DMS79 treated with DMSO at 0.1 percent for 48 hours (cell line): ENCODE data around the gene CDK5RAP3.
"Not testable (repeated sequence)": the region's sequence is repeated elsewhere in the genome, so short reads cannot be mapped to it uniquely, and the experiment has no call there.

Experiments used
- DNase-seq: peaks from one replicate; lab custom pipeline; 2025; lab: John Stamatoyannopoulos, UW

Gene CDK5RAP3

GRCh38 chr17:47998044-47998443 lies 27.1 kb downstream of the CDK5RAP3 start:
- DNase-seq, result no peak

- DNase-seq, result no peak
Observed at GRCh38 chr17:47999582-47999981, 28.7 kb downstream of the CDK5RAP3 start.

DNA sequence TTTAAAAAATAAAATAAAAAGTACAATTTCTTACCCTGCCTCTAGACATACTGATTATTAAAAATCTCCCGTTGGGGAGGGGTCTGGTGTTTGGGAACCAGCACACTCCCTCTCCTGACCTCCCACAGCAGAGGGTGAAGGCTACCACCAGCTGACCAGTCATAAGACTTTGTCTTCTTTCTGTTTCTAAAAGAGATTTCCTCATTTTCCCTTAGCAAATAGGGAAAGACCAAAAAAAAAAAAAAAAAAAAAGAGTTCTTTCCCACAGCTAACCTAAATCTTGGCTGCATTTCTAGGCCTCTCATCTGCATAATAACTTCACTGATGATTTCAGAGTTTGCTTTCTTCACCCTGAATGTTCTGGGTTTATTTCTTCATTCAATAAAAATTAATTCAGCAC lies 30.3 kb downstream of the CDK5RAP3 start:
- no peak for DNase-seq

DNA sequence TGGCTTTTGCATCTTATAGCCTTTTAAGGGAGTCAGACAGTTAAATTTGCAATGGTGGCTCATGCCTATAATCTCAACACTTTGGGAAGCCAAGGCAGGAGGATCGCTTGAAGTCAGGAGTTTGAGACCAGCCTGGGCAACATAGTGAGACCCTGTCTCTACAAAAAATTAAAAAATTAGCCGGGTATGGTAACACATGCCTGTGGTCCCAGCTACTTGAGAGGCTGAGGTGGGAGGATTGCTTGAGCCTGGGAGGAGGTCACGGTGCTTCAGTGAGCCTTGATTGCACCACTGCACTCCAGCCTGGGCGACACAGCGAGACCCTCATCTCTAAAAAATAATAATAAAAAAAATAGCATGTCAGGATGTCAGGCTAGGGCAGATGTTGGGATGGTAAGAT lies 30.7 kb downstream of the CDK5RAP3 start:
- not testable (repeated sequence) for DNase-seq

- DNase-seq, result peak; percentile 88
Observed at GRCh38 chr17:48002266-48002915, 31.5 kb downstream of the CDK5RAP3 start.

DNA sequence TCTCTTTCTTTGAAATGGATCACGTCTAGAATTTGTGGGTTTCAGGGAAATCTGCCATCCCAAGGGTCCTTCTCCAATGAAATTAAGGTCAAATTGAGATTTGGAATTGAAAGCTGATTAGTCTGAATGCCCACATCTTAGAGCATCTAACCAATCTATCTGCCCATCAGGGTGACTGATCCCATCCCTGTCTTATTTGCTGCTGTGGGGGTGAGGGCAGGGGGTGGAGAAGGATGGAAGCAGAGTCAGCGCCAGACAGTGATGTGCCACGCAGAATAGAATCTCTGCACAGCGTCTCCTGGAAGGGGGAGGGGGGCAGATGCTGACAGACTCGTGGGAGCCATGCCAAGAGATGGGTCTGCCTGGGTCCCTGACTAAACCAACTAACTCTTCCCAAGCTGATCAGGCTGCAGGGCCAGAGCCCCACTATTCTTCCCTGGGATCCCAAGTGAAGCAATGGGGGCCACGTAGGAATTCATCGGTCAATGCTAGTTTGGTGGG lies 32.1 kb downstream of the CDK5RAP3 start:
- DNase-seq, result no peak

- DNase-seq, result peak; percentile 80
Observed at GRCh38 chr17:48003417-48004151, 32.7 kb downstream of the CDK5RAP3 start.

DNA sequence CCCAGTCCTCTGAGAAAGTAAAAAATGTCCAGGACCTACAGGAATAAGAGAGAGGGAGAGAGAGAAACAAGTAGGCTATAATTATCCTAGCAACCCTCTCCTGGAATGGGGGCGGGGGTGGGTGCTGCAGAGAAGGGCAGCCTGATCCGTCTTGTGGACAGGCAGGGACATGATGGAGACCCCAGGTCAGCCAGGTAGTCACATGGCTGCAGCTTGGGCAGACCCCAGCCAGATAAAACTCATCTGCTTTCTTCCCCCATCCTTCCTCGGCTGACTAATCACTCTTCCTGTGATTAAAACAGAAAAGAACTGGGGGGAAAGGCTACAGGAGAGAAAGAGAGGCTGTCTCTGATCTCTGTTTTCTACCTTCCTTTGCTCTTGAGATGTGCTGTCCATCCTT lies 34.1 kb downstream of the CDK5RAP3 start:
- DNase-seq, result no peak

DNA sequence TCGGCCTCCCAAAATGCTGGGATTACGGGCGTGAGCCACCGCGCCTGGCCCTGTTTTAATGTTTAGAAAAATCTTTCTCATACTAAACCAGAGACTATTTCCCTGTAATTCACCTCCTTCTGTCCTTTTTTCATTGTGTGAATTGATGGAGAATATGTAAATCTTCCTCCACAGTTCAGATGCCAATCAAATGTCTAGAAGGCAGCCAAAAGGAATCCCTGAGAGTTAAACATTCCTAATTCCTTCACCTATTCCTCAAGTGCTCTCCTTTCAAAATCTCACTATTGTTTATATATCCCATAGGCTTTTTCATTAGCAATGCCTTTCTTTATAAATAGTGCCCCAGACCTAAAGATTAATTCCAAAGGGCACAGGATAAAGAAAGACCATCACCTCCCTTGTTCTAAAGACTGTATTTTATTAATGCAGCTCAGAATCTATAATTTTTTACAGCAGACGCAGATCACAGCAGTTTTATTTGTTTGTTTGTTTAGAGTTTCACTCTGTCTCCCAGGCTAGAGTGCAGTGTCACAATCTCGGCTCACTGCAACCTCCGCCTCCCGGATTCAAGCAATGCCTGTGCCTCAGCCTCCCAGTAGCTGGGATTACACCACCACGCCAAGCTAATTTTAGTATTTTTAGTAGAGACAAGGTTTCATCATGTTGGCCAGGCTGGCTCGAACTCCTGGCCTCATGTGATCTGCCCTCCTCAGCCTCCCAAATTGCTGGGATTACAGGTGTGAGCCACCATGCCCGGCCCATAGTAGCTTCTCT lies 36.2 kb downstream of the CDK5RAP3 start:
- DNase-seq, result no peak

DNA sequence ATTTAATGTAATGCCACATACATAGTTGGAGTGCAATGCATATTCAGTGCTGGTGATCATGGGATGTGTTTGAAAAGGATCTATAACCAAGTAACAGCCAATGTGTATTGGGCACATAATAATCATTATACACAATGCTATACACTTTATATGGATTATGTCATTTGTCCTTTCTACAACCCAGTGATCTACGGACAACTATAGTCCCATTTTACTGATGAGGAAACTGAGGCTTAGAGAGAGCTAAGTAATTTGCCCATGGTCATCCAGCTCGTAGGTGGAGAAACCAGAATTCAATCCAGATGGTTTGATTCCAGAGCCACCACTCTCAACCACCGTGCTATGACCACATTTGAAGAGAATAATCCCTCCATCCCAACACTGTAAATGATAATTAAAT lies 39.3 kb downstream of the CDK5RAP3 start:
- DNase-seq, result no peak

- DNase-seq, result peak; percentile 60
Observed at GRCh38 chr17:48011405-48012150, 40.7 kb downstream of the CDK5RAP3 start.

- peak; percentile 81 for DNase-seq
Observed at GRCh38 chr17:48012151-48012520, 41.2 kb downstream of the CDK5RAP3 start.

DNA sequence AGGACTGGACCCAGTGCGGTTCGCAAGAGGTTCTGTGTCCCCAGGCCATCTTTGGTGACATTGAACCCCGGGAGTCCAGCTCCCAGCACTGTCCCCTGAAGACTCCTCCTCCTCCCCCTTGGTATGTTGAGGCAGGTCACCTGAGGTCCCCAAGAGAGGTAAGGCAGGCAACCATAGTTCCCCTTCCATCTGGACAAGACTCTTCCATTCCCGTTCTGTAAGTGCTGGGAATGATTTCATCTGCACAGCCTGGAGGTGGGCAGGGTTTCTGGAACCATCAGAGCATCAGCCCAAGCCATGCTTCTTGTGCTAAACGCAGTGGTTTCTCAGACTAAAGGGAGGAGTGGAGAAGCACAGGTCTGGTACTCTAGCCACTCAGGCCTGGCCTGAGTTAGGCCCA lies 41.7 kb downstream of the CDK5RAP3 start:
- DNase-seq, result no peak

DNA sequence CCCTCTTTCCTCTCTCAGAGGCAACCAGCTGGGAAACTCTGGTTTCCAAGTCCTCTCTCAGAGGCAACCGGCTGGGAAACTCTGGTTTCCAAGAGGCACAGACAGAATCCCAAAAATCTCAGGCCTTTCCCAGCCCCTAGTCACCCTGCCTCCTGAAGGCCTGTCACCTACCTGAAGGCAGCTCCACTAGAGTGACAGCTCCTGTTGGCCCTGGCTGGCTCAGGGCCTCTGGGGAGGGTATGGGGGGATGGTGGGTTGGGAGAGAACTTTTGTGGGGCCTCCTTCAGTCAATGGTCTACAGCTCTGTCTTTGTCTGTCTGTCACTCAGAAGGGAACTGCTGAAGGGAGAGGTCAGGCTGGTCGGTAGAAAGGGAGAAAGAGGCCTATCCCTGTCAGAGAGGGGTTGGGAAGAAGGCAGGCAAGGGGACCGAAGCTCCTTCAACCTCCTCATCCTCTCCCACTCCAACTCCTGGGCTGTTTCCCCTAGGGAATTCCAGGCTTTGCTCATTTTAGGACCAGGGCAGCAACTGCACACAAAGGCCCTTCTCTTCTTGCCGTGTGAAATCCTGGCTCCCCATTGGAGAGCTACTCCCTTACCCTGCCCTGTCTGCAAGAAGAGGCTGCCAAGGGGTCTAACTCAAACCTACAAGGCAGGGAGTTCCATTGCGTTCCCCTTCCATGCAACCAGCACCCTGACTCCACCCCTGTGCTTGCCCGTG lies 43.1 kb downstream of the CDK5RAP3 start:
- no peak for DNase-seq

- peak; percentile 28 for DNase-seq
Observed at GRCh38 chr17:48014595-48015111, 43.7 kb downstream of the CDK5RAP3 start.

GRCh38 chr17:48016112-48016511 lies 45.2 kb downstream of the CDK5RAP3 start:
- DNase-seq, result no peak

DNA sequence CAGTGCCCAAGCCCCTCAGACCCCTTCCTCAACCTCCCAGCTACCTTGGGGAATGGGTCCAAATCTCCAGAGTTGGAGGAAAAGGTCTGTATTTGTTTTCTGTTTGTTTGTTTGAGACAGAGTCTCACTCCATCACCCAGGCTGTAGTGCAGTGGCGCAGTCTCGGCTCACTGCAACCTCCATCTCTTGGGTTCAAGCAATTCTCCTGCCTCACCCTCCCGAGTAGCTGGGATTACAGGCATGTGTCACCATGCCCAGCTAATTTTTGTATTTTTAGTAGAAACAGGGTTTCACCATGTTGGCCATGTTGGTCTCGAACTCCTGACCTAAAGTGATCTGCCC lies 46.9 kb downstream of the CDK5RAP3 start:
- DNase-seq, result not testable (repeated sequence)

DNA sequence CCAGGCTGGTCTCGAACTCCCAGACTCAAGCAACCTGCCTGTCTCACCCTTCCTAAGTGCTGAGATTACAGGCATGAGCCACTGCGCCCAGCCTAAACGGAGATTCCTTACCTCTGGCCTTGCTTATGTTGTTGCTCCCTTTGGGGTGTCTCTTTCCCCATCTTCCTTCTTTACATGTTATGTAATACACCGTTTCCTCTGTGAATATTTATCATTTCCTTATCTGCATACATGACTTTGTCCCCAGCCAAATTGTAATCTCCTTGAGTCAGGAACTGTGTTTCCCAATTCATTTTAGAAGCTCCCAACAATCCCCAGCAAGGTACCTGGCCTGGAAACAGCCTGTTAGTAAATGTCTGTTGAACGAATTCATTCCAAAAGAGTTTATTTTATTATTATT lies 51.0 kb downstream of the CDK5RAP3 start:
- no peak for DNase-seq

- no peak for DNase-seq
Observed at GRCh38 chr17:48022901-48023300, 52.0 kb downstream of the CDK5RAP3 start.

DNA sequence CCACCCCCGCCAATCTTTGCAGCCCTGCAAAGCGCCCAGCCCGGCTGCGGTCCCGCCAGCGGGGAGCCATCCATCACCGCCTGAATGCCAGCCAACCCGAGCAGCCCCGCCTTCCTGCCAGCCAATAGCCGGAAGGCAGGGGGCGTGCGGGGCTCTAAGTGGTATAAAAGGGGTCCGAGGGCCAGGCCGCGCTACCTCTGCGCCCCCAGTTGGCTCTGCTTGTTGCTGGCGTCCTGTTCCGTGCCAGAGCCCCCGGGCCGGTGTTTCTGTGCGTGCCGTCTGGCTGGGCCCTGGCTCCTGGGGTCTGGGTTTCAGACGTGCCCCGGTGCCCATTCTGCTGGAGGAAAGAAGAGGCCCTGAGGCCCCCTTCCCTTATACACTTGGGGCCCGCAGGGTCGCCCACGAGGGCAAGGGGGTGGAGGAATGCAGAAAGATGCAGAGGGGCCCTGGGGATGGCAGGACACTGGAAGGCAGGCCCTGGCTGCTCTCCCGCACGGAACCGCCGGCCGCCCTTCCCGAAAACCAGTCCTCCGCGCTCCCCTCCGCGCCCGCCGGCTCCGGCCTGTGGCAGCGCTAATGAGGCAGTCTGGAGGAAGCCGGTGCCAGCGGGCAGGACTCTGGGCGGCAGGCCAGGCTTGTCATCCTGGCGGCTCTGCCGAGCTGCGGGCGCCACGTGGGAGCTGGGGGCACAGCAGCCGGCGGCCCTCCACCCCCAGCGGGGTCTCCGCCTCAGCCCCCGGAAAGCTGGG lies 52.7 kb downstream of the CDK5RAP3 start:
- DNase-seq, result peak; percentile 72
